Measurements from ENCODE around the gene ITPKC.

ITPKC gene

GRCh38 chr19:40716482-40717324 is at the start of gene ITPKC, which contains the start of gene COQ8B:
TSS of gene ITPKC (plus strand) at chr19:40717112. CDS start at chr19:40717136, 24 bp downstream.
TSS of gene COQ8B (minus strand) at chr19:40716886. CDS start at chr19:40714632, 2,254 bp downstream.
- DNase-seq (ENCODE audit: low read depth in 2 of 2, low spot score in 1 of 2), result peak; percentile 100

GRCh38 chr19:40667602-40668001 is 49.3 kb upstream of the ITPKC start:
- DNase-seq (ENCODE audit: low read depth in 2 of 2, low spot score in 1 of 2), result no peak

GRCh38 chr19:40668991-40669614 is 47.8 kb upstream of the ITPKC start:
- DNase-seq (ENCODE audit: low read depth in 2 of 2, low spot score in 1 of 2), result no peak

- DNase-seq (ENCODE audit: low read depth in 2 of 2, low spot score in 1 of 2), result no peak
Measured at GRCh38 chr19:40671404-40671803, 45.5 kb upstream of the ITPKC start.

GRCh38 chr19:40672038-40672437 is 44.9 kb upstream of the ITPKC start:
- DNase-seq (ENCODE audit: low read depth in 2 of 2, low spot score in 1 of 2), result no peak

- DNase-seq (ENCODE audit: low read depth in 2 of 2, low spot score in 1 of 2), result no peak
Measured at GRCh38 chr19:40672573-40673299, 44.2 kb upstream of the ITPKC start.

GRCh38 chr19:40673397-40673796 is 43.5 kb upstream of the ITPKC start:
- no peak for DNase-seq (ENCODE audit: low read depth in 2 of 2, low spot score in 1 of 2)

GRCh38 chr19:40674291-40674690 is 42.6 kb upstream of the ITPKC start:
- no peak for DNase-seq (ENCODE audit: low read depth in 2 of 2, low spot score in 1 of 2)

- no peak for DNase-seq (ENCODE audit: low read depth in 2 of 2, low spot score in 1 of 2)
Measured at GRCh38 chr19:40677156-40677555, 39.8 kb upstream of the ITPKC start.

- DNase-seq (ENCODE audit: low read depth in 2 of 2, low spot score in 1 of 2), result no peak
Measured at GRCh38 chr19:40681039-40681438, 35.9 kb upstream of the ITPKC start.

GRCh38 chr19:40682431-40682964 is 34.4 kb upstream of the ITPKC start:
- no peak for DNase-seq (ENCODE audit: low read depth in 2 of 2, low spot score in 1 of 2)

- DNase-seq (ENCODE audit: low read depth in 2 of 2, low spot score in 1 of 2), result no peak
Measured at GRCh38 chr19:40683437-40683836, 33.5 kb upstream of the ITPKC start.

GRCh38 chr19:40684280-40684679 is 32.6 kb upstream of the ITPKC start:
- no peak for DNase-seq (ENCODE audit: low read depth in 2 of 2, low spot score in 1 of 2)

GRCh38 chr19:40685016-40685526 is 31.8 kb upstream of the ITPKC start:
- no peak for DNase-seq (ENCODE audit: low read depth in 2 of 2, low spot score in 1 of 2)

- DNase-seq (ENCODE audit: low read depth in 2 of 2, low spot score in 1 of 2), result no peak
Measured at GRCh38 chr19:40685563-40685962, 31.3 kb upstream of the ITPKC start.

GRCh38 chr19:40686882-40687524 is 29.9 kb upstream of the ITPKC start:
- no peak for DNase-seq (ENCODE audit: low read depth in 2 of 2, low spot score in 1 of 2)

- no peak for DNase-seq (ENCODE audit: low read depth in 2 of 2, low spot score in 1 of 2)
Measured at GRCh38 chr19:40687525-40688016, 29.3 kb upstream of the ITPKC start.

- no peak for DNase-seq (ENCODE audit: low read depth in 2 of 2, low spot score in 1 of 2)
Measured at GRCh38 chr19:40688309-40688708, 28.6 kb upstream of the ITPKC start.

GRCh38 chr19:40688987-40689338 is 27.9 kb upstream of the ITPKC start:
- DNase-seq (ENCODE audit: low read depth in 2 of 2, low spot score in 1 of 2), result no peak

- DNase-seq (ENCODE audit: low read depth in 2 of 2, low spot score in 1 of 2), result no peak
Measured at GRCh38 chr19:40689339-40690049, 27.4 kb upstream of the ITPKC start.

Data from stimulated activated CD8-positive, alpha-beta memory T cell treated with anti-CD3 and anti-CD28 coated beads, Interleukin-4, amount 100 ng/mL, for 4 hours (primary cell).